SK-N-MC (cell line): ENCODE data around the gene GOLPH3L.
"Not testable (repeated sequence)": the region's sequence is repeated elsewhere in the genome, so short reads cannot be mapped to it uniquely, and the experiment has no call there.

Experiments
- EZH2 ChIP-seq: fragments of 200-600 bp; sonication (generic); IDR thresholded peaks from one replicate; pipeline ENCODE4 v1.6.1; 2017; ENCODE audit warnings: antibody characterized with exemption
- FOXP2 ChIP-seq: optimal IDR thresholded peaks from 2 replicates; pipeline ENCODE3; 2011; ENCODE audit warnings: mild to moderate bottlenecking, moderate library complexity; ENCODE audit not compliant: insufficient read depth; ENCODE audit errors: extremely low read length, control extremely low read depth
- POLR2AphosphoS5 ChIP-seq: IDR thresholded peaks from 2 replicates; pipeline ENCODE4 v1.6.1; 2012; ENCODE audit warnings: mild to moderate bottlenecking, low read depth, low read length, borderline replicate concordance

DNA sequence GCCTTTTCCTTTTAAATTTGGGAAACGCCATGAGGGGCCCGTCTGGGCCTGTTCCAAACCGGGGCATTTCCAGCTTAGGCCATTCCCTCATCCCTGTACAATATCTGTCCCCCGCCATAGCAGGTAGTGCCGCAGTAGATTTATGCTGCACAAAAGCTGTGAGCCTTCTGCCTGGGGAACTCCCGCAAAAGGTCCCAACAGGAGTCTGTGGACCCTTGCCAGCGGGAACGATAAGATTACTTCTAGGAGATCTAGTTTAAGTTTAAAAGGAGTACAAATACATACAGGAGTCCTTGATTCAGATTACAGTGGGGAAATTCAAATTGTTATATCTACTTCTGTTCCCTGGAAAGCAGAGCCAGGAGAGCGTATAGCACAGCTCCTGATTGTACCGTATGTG, 42.3 kb downstream of the GOLPH3L start:
- not testable (repeated sequence) for TF ChIP-seq POLR2AphosphoS5, EZH2, FOXP2
